Left kidney (tissue), 2 donors: Measurements from ENCODE around the gene L3MBTL1. TPM values are rescaled to one million over a fixed set of nuclear protein-coding genes. Genes with fewer than 3 reads are reported as not detected.

Source experiments
- DNase-seq: peaks from one replicate; pipeline ENCODE4 v3.0.0-alpha.2; 2013
- polyA plus RNA-seq: library from polyadenylated mRNA; unstranded; fragments of 120-200 nt; gene quantifications from one replicate; pipeline ENCODE4 v1.2.1, GENCODE V29; 2013; ENCODE audit not compliant: insufficient read length

The L3MBTL1 gene
- polyA plus RNA-seq, 1 donor: 26.6 TPM

DNA sequence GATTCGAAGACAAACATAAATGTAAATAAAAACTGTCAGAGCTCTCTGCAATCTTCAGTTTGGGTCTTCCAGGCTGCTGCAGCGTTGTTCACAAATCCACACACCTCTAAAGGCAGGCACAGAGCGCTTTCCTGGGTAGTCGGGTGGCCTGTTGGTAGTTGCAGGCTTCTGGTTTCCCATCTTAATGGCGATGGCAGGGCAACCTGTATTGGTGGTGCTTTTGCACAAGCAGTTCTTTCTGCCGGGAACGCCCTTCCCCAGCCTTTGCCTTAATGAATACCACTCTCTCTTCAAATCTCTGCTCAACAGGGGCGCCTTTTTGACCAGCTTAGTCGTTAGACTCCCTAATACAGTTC is 82.5 kb downstream of the L3MBTL1 start:
- no peak for DNase-seq

DNA sequence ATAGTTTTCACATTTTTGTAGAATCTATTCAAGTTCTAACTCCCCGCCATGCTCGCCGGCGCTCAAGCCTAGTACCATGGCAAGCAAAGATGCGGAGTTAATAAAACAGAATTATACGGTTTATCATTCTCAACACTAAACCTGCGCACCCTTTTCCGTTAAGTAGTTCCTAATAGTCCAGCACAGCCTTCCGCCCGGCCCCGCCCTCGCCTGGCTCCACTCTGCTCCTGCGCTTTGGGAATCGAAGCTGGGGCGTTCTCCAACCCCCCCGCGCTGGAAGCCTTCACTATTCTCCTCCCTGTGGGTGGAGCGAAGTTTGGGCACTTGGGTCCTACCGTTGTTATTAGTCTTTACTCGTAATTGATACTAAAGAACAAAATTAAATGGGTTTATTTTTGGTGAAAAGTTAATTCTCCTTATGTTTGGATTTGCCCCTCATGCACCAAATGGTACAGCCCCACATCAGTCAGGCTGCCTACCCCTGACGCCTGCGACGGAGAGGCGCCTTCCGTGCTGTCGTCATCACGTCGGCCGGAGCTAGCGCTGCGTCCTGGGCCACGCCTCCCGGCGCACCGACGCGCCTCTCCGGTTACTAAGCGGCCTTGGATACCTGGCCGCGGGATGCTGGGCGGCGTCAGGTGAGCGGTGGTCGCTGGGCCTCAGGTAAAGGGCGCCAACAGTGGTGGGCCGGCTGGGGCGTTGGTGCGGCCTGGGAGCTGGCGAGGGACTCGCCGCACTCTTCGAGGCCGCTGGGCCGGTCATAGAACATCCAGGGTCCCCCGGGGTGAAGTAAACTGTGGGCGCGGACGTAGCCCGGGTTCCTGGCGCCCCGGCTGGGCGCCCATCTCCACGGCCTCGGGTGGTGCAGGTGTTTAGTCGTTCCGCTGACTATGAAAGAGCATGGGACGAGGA is 83.2 kb downstream of the L3MBTL1 start, which contains the start of gene IFT52:
IFT52 (plus strand) TSS at position 546 of the 912 bp plus-strand sequence. CDS start 3,762 bp downstream, outside the sequence.
- peak; percentile 94 for DNase-seq

Other genes starting within 250 kb of the L3MBTL1 start
- 429 TPM for gene SRSF6, start 49.8 kb upstream of the L3MBTL1 start, polyA plus RNA-seq
- gene SGK2, start 51.3 kb downstream of the L3MBTL1 start, polyA plus RNA-seq: 73.0 TPM
- 70.9 TPM for gene IFT52, start 83.2 kb downstream of the L3MBTL1 start, polyA plus RNA-seq
- gene MYBL2, start 159.4 kb downstream of the L3MBTL1 start, polyA plus RNA-seq: 34.0 TPM
- gene GTSF1L, start 219.3 kb downstream of the L3MBTL1 start, polyA plus RNA-seq: not detected